NT2/D1 (cell line): ENCODE results near the gene MTERF4.

Experiments used
- SUZ12 ChIP-seq: IDR thresholded peaks from 2 replicates; pipeline ENCODE4 v1.6.1; 2011; ENCODE audit not compliant: insufficient read length, insufficient read depth; ENCODE audit errors: extremely low read depth
- YY1 ChIP-seq: IDR thresholded peaks from 2 replicates; pipeline ENCODE4 v1.6.1; 2011; ENCODE audit not compliant: insufficient read length, insufficient read depth

- no peak for TF ChIP-seq YY1
- no peak for TF ChIP-seq SUZ12
These were observed 39.2 kb upstream of the MTERF4 start for GRCh38 chr2:241141214-241141770.
